ENCODE data around the gene NPAS3. TPM values are rescaled to one million over a fixed set of nuclear protein-coding genes. Genes with fewer than 3 reads are reported as not detected.

Gene NPAS3
- total RNA-seq, 1 donor from 2014 or later = 5.2 TPM

DNA sequence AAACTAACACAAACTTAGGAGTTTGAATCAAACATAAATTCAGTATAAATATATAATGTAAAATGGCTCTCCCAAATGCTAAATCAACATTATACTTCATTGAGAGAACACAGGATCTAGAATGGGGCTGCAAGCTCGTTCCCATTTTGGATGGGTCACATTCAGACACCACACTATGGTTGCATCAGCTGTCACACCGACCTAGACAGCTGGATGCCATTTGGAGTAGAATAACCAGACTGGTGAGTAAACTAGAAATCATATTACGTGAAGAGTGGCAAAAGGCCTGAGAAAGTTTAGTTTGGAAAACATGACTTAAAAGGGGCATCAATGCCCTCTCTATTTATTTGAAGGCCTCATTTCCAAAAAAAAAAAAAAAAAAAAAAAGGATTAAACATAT is 430.4 kb downstream of the NPAS3 start:
- Mint-ChIP-seq H3K9me3 (no peaks in the 10 kb centered on the region), H3K4me3 (no peak overlapping the region), H3K36me3 (no peaks in the 10 kb centered on the region), H3K27me3 (ENCODE audit: low read depth) (peaks cover 3% of the 10 kb centered on the region), H3K4me1 (peaks cover 12% of the 10 kb centered on the region), H3K27ac (no peak overlapping the region)
- DNase-seq (ENCODE audit: low spot score in 2 of 2, unreplicated experiment in 2 of 2) = no peak
- TF ChIP-seq, protein P1, sequence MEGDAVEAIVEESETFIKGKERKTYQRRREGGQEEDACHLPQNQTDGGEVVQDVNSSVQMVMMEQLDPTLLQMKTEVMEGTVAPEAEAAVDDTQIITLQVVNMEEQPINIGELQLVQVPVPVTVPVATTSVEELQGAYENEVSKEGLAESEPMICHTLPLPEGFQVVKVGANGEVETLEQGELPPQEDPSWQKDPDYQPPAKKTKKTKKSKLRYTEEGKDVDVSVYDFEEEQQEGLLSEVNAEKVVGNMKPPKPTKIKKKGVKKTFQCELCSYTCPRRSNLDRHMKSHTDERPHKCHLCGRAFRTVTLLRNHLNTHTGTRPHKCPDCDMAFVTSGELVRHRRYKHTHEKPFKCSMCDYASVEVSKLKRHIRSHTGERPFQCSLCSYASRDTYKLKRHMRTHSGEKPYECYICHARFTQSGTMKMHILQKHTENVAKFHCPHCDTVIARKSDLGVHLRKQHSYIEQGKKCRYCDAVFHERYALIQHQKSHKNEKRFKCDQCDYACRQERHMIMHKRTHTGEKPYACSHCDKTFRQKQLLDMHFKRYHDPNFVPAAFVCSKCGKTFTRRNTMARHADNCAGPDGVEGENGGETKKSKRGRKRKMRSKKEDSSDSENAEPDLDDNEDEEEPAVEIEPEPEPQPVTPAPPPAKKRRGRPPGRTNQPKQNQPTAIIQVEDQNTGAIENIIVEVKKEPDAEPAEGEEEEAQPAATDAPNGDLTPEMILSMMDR (IDR thresholded peaks at IDR 0.05; ENCODE audit: unreplicated experiment) = no peak

DNA sequence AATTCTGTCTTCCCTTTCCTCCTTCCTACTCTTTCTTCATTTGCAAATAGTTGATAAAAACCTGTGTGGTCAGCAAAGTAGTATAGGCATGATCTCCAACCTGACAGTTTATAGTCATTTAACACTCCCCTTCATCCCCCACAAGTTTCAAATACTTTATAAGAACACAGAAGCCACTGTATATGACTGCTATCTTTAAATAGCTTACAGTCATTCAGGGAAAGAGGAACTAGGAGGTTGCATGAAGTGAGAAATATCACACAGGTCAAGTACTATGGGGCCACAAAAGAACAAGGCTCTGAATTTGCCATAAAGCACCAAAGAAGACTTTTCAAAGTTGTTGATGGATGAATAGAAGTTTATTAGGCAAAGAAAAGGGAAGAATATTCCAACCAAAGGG is 431.3 kb downstream of the NPAS3 start:
- peaks cover 5% of the 10 kb centered on the region for H3K4me1 Mint-ChIP-seq
- TF ChIP-seq, protein P1 (IDR thresholded peaks at IDR 0.05; ENCODE audit: unreplicated experiment) = no peak
- DNase-seq (ENCODE audit: low spot score in 2 of 2, unreplicated experiment in 2 of 2) = no peak
- H3K36me3 Mint-ChIP-seq = no peaks in the 10 kb centered on the region
- H3K27ac Mint-ChIP-seq = no peak overlapping the region
- H3K4me3 Mint-ChIP-seq = no peak overlapping the region
- H3K9me3 Mint-ChIP-seq = no peaks in the 10 kb centered on the region
- H3K27me3 Mint-ChIP-seq (ENCODE audit: low read depth) = peaks cover 3% of the 10 kb centered on the region

DNA sequence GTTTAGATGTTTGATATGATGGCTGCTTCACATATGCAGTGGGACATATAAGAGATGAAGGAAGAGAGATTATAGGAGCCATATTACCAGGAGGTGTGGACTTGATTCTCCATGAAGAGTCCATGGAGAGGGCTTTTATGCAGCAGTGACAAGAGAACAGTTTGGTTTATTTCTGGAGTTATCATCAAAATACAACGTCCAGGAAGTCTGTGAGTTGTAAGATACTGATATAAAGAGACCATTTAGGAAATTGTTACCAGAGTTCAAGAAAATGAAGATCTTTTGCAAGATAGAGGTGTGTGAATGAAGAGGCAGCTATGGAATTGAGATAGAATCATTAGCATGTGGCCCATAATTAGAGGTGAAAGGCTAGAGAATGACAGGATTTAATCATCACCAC is 431.7 kb downstream of the NPAS3 start:
- Mint-ChIP-seq H3K4me1 (peaks cover 5% of the 10 kb centered on the region), H3K27ac (no peak overlapping the region), H3K9me3 (no peaks in the 10 kb centered on the region), H3K4me3 (no peak overlapping the region), H3K27me3 (ENCODE audit: low read depth) (peaks cover 3% of the 10 kb centered on the region), H3K36me3 (no peaks in the 10 kb centered on the region)
- TF ChIP-seq, protein P1 (IDR thresholded peaks at IDR 0.05; ENCODE audit: unreplicated experiment) = no peak
- DNase-seq (ENCODE audit: low spot score in 2 of 2, unreplicated experiment in 2 of 2) = no peak

DNA sequence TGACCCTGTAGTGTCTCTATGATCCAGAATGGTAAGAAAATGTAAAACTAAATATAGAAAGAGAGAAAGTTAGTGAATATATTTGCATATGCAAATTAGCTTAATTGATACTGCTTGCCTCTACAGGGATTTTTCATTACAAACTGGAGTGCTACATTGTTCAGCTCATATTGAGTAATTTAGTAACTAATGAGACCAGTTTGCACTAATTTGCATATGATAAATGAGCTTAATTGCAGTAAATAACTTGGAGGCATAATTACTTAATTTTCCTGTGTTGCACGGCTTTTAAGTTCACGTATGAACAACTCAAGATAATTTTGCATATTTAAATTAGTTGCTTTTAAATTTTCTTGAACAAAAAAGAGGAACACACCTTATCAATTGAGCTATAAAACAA is 436.5 kb downstream of the NPAS3 start:
- Mint-ChIP-seq H3K4me1 (peaks cover 13% of the 10 kb centered on the region), H3K4me3 (no peak overlapping the region), H3K27me3 (ENCODE audit: low read depth) (peaks cover 3% of the 10 kb centered on the region), H3K36me3 (no peaks in the 10 kb centered on the region), H3K9me3 (no peaks in the 10 kb centered on the region), H3K27ac (no peak overlapping the region)
- TF ChIP-seq, protein P1 (IDR thresholded peaks at IDR 0.05; ENCODE audit: unreplicated experiment) = no peak
- no peak for DNase-seq (ENCODE audit: low spot score in 2 of 2, unreplicated experiment in 2 of 2)

DNA sequence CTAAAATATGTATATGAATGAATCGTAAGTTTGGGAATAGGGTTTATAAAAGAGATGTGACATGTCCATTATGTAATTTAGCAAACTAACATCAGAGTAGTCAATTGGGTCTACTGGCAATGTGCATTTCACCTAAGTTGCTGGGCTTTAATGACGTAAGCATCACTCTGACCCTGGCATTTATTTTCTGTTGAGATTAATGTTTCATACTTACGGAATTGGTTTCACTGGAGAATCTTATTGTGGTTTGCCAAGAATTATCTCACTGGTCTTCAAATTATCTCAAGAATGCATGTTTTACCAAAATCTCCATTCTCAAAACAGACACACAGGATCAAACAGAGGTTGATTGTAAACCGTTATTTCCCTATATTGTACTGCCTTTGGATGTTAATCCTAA is 437.1 kb downstream of the NPAS3 start:
- Mint-ChIP-seq H3K4me3 (no peak overlapping the region), H3K27ac (no peak overlapping the region), H3K4me1 (peaks cover 13% of the 10 kb centered on the region), H3K9me3 (no peaks in the 10 kb centered on the region), H3K27me3 (ENCODE audit: low read depth) (peaks cover 3% of the 10 kb centered on the region), H3K36me3 (no peaks in the 10 kb centered on the region)
- DNase-seq (ENCODE audit: low spot score in 2 of 2, unreplicated experiment in 2 of 2) = no peak
- TF ChIP-seq, protein P1 (IDR thresholded peaks at IDR 0.05; ENCODE audit: unreplicated experiment) = no peak

DNA sequence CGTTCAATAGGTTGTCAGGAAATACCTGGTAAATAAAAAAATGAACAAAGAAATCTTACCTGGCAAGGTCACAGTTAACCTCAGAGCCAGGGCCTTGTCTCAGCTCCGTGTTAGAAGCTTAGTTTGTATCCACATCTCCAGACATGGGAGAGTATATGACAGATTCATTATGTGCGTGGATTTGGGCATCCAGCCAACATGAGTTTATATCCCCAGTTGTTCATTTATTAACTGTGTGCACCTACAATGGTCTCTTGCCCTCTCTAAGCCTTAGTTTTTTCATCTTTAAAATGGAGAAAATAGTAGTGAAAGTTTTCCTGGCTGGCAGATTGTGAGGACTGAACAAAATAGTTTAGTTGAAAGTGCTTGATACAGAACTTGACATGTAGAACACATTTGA is 437.8 kb downstream of the NPAS3 start:
- Mint-ChIP-seq H3K27ac (no peak overlapping the region), H3K4me3 (no peak overlapping the region), H3K9me3 (no peaks in the 10 kb centered on the region), H3K4me1 (peaks cover 13% of the 10 kb centered on the region), H3K27me3 (ENCODE audit: low read depth) (peaks cover 3% of the 10 kb centered on the region), H3K36me3 (no peaks in the 10 kb centered on the region)
- DNase-seq (ENCODE audit: low spot score in 2 of 2, unreplicated experiment in 2 of 2) = no peak
- TF ChIP-seq, protein P1 (IDR thresholded peaks at IDR 0.05; ENCODE audit: unreplicated experiment) = no peak

Measured in mesothelial cell of epicardium (in vitro differentiated cells).